GM12875 (cell line): ENCODE measurements around the gene LNPEP.
A peak's percentile ranks its signal among the peaks of the same experiment; 100 is the strongest.

ENCODE experiments used
- H3K4me3 ChIP-seq: one replicate; pipeline ENCODE4 v1.5.1; 2011; ENCODE audit warnings: low read depth, low read length, control low read depth
- CTCF ChIP-seq: IDR thresholded peaks from 2 replicates; pipeline ENCODE4 v1.5.1; 2011; ENCODE audit warnings: low read depth, mild to moderate bottlenecking, control low read depth, inconsistent platforms, low read length, moderate library complexity, borderline replicate concordance; ENCODE audit not compliant: insufficient read depth

Gene LNPEP

GRCh38 chr5:96919754-96920197, 16.1 kb upstream of the LNPEP start:
- no peak overlapping the region for H3K4me3 ChIP-seq
- no peak for TF ChIP-seq CTCF

GRCh38 chr5:96920744-96921355, 15.0 kb upstream of the LNPEP start:
- no peak overlapping the region for H3K4me3 ChIP-seq
- TF ChIP-seq CTCF, result no peak

- peak overlapping the region; percentile 10 for H3K4me3 ChIP-seq
- TF ChIP-seq CTCF, result no peak
These were observed 13.2 kb upstream of the LNPEP start for GRCh38 chr5:96922499-96923244.

GRCh38 chr5:96924016-96924443, 11.8 kb upstream of the LNPEP start:
- H3K4me3 ChIP-seq, result no peak overlapping the region
- no peak for TF ChIP-seq CTCF

- no peak for TF ChIP-seq CTCF
- H3K4me3 ChIP-seq, result no peak overlapping the region
These were observed 9.6 kb upstream of the LNPEP start for GRCh38 chr5:96926276-96926675.

GRCh38 chr5:96927008-96927407, 8.9 kb upstream of the LNPEP start:
- H3K4me3 ChIP-seq, result no peak overlapping the region
- no peak for TF ChIP-seq CTCF
